ENCODE measurements around the gene MICU2. TPM values are rescaled to one million over a fixed set of nuclear protein-coding genes. Genes with fewer than 3 reads are reported as not detected.
"Not testable (repeated sequence)": the region's sequence is repeated elsewhere in the genome, so short reads cannot be mapped to it uniquely, and the experiment has no call there.

MICU2 gene
- total RNA-seq, 1 experiment from 2014 or later, result 56.0 TPM

DNA sequence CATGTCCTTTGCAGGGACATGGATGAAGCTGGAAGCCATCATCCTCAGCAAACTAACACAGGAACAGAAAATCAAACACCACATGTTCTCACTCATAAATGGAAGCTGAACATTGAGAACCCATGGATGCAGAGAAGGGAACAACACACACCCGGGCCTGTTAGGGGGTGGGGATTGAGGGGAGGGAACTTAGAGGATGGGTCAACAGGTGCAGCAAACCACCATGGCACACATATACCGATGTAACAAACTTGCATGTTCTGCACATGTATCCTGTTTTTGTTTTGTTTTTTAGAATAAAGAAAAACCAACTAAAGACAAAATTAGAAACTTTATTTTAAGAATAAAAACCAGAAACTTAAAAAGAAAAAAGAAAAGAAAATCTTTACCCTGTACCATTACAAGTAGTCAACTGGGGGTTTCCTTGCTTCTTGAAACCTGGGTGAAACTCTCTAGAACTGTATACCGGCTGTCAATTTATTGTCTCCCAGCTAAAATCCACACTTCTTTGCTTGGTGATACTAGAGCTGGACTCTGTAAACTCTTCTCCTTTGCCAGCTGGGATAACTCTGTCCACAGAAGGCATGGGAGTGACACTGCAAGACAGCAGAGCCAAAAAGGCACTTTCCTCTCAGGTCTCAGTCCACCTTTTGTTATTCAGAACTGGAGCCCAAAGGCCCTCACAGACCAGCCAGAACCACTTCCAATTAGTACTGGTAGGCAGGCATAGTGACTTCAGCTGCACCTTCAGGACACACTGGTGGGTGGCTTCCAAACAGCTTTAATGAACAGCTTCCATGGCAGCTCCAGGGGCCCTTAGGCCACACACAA is 9.0 kb downstream of the MICU2 start:
- CTCF ChIA-PET, result interaction anchor here (0.6 kb wide), 1 partner anchor 1206 kb away, joined by 6 read pairs; no protein-coding TSS in a partner anchor

GRCh38 chr13:21590665-21591456 is 13.1 kb downstream of the MICU2 start:
- H3K36me3 ChIP-seq (ENCODE audit: insufficient read depth, low read length, poor library complexity, severe bottlenecking); H3K4me3 ChIP-seq (ENCODE audit: low read depth, low read length, poor library complexity, severe bottlenecking); BruUV-seq (replicated peaks); CTCF ChIA-PET; intact Hi-C loops (cut with micrococcal nuclease; ENCODE audit: unreplicated experiment); H3K4me1 ChIP-seq (ENCODE audit: insufficient read depth, low read length, poor library complexity, severe bottlenecking); H3K27me3 ChIP-seq (replicated peaks; ENCODE audit: insufficient read depth, low read depth, low read length, poor library complexity); DNase-seq (ENCODE audit: low spot score); POLR2A ChIA-PET (ENCODE audit: low non-redundant PET); H3K9me3 ChIP-seq (ENCODE audit: low read depth, low read length, poor library complexity, severe bottlenecking); H3K27ac ChIP-seq (ENCODE audit: low read depth, low read length, poor library complexity, severe bottlenecking): not testable (repeated sequence)

More for the DNA sequence above, 9.0 kb downstream of the MICU2 start:
- intact Hi-C loops (cut with micrococcal nuclease; ENCODE audit: unreplicated experiment), result no loop called here
- no peak for DNase-seq (ENCODE audit: low spot score)
- H3K27ac ChIP-seq (ENCODE audit: low read depth, low read length, poor library complexity, severe bottlenecking), result no peak overlapping the region
- no peak for TF ChIP-seq EZH2 (IDR thresholded peaks at IDR 0.05; ENCODE audit: borderline replicate concordance, low read depth, low read length, poor library complexity, severe bottlenecking)
- peaks cover 5% of the 10 kb centered on the region for H3K9me3 ChIP-seq (ENCODE audit: low read depth, low read length, poor library complexity, severe bottlenecking)
- no TSS peak for BruUV-seq (replicated peaks)
- no peaks in the 10 kb centered on the region for H3K4me1 ChIP-seq (ENCODE audit: insufficient read depth, low read length, poor library complexity, severe bottlenecking)
- no peaks in the 10 kb centered on the region for H3K36me3 ChIP-seq (ENCODE audit: insufficient read depth, low read length, poor library complexity, severe bottlenecking)
- H3K27me3 ChIP-seq (replicated peaks; ENCODE audit: insufficient read depth, low read depth, low read length, poor library complexity), result no peaks in the 10 kb centered on the region
- H3K4me3 ChIP-seq (ENCODE audit: low read depth, low read length, poor library complexity, severe bottlenecking), result no peak overlapping the region
- POLR2A ChIA-PET (ENCODE audit: low non-redundant PET), result interaction anchor here (0.6 kb wide), 1 partner anchor 225 kb away, joined by 6 read pairs; no protein-coding TSS in a partner anchor

DNA sequence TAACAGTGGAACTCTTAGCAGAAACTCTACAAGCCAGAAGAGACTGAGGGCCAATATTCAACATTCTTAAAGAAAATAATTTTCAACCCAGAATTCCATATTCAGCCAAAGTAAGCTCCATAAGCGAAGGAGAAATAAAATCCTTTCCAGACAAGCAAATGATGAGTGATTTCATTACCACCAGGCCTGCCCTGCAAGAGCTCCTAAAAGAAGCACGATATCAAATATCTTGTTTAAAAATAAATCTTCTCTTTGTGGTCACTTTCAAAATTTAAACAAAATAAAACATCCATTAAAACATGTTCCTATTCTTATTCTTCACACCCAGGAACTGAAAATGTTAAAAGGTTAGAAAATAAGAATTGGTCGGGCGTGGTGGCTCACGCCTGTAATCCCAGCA is 13.7 kb downstream of the MICU2 start:
- DNase-seq (ENCODE audit: low spot score), result no peak
- intact Hi-C loops (cut with micrococcal nuclease; ENCODE audit: unreplicated experiment), result no loop called here
- Histone ChIP-seq H3K27ac (ENCODE audit: low read depth, low read length, poor library complexity, severe bottlenecking) (no peak overlapping the region), H3K27me3 (replicated peaks; ENCODE audit: insufficient read depth, low read depth, low read length, poor library complexity) (no peaks in the 10 kb centered on the region), H3K9me3 (ENCODE audit: low read depth, low read length, poor library complexity, severe bottlenecking) (peaks cover 5% of the 10 kb centered on the region), H3K4me3 (ENCODE audit: low read depth, low read length, poor library complexity, severe bottlenecking) (no peak overlapping the region), H3K4me1 (ENCODE audit: insufficient read depth, low read length, poor library complexity, severe bottlenecking) (peaks cover 10% of the 10 kb centered on the region), H3K36me3 (ENCODE audit: insufficient read depth, low read length, poor library complexity, severe bottlenecking) (no peaks in the 10 kb centered on the region)
- BruUV-seq (replicated peaks), result no TSS peak
- CTCF ChIA-PET, result no interaction called here
- no peak for TF ChIP-seq EZH2 (IDR thresholded peaks at IDR 0.05; ENCODE audit: borderline replicate concordance, low read depth, low read length, poor library complexity, severe bottlenecking)
- TF ChIP-seq, protein P1, sequence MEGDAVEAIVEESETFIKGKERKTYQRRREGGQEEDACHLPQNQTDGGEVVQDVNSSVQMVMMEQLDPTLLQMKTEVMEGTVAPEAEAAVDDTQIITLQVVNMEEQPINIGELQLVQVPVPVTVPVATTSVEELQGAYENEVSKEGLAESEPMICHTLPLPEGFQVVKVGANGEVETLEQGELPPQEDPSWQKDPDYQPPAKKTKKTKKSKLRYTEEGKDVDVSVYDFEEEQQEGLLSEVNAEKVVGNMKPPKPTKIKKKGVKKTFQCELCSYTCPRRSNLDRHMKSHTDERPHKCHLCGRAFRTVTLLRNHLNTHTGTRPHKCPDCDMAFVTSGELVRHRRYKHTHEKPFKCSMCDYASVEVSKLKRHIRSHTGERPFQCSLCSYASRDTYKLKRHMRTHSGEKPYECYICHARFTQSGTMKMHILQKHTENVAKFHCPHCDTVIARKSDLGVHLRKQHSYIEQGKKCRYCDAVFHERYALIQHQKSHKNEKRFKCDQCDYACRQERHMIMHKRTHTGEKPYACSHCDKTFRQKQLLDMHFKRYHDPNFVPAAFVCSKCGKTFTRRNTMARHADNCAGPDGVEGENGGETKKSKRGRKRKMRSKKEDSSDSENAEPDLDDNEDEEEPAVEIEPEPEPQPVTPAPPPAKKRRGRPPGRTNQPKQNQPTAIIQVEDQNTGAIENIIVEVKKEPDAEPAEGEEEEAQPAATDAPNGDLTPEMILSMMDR (conservative IDR thresholded peaks at IDR 0.05; ENCODE audit: low read depth, low read length), result no peak
- POLR2A ChIA-PET (ENCODE audit: low non-redundant PET), result no interaction called here

DNA sequence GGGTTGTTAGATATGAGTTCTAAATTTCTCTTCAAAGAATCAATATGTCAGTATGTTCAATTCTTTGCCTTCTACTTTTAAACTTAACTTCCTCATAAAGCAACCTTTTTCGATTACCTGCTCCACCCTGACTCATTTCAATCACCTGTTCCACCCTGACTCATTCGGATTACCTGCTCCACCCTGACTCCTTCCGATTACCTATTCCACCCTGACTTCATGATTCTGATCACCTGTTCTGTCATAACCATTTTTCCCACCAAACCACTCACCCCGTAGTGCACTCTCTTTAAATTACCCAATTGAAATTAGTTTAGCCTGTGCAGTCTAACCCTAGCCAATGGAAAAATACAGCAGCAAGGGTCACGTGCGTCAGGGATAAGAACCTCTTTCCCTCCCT is 14.5 kb downstream of the MICU2 start:
- H3K27me3 ChIP-seq (replicated peaks; ENCODE audit: insufficient read depth, low read depth, low read length, poor library complexity); CTCF ChIA-PET; POLR2A ChIA-PET (ENCODE audit: low non-redundant PET); intact Hi-C loops (cut with micrococcal nuclease; ENCODE audit: unreplicated experiment); H3K4me3 ChIP-seq (ENCODE audit: low read depth, low read length, poor library complexity, severe bottlenecking); H3K9me3 ChIP-seq (ENCODE audit: low read depth, low read length, poor library complexity, severe bottlenecking); H3K36me3 ChIP-seq (ENCODE audit: insufficient read depth, low read length, poor library complexity, severe bottlenecking); BruUV-seq (replicated peaks); DNase-seq (ENCODE audit: low spot score); H3K27ac ChIP-seq (ENCODE audit: low read depth, low read length, poor library complexity, severe bottlenecking): not testable (repeated sequence)
- H3K4me1 ChIP-seq (ENCODE audit: insufficient read depth, low read length, poor library complexity, severe bottlenecking), result peaks cover 17% of the 10 kb centered on the region

DNA sequence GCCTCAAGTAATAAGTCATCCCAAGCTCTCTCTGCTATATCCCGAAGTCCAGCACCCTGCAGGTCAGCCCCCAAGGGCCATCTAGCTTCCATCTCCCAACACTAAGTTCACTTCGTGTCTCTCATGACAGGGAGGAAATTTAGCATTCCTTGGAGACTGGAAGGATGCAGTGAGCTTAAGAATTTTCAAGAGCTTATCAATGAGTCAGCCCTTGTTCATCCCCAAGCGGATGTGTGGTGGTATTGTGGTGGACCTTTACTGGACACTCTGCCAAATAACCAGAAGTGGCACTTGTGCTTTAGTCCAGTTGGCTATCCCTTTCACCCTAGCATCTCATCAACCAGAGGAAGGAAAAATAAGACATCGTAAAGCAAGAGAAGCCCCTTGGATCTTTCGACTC is 15.6 kb downstream of the MICU2 start:
- H3K4me3 ChIP-seq (ENCODE audit: low read depth, low read length, poor library complexity, severe bottlenecking); H3K27me3 ChIP-seq (replicated peaks; ENCODE audit: insufficient read depth, low read depth, low read length, poor library complexity); BruUV-seq (replicated peaks); POLR2A ChIA-PET (ENCODE audit: low non-redundant PET); intact Hi-C loops (cut with micrococcal nuclease; ENCODE audit: unreplicated experiment); CTCF ChIA-PET; H3K9me3 ChIP-seq (ENCODE audit: low read depth, low read length, poor library complexity, severe bottlenecking); DNase-seq (ENCODE audit: low spot score); H3K27ac ChIP-seq (ENCODE audit: low read depth, low read length, poor library complexity, severe bottlenecking); H3K36me3 ChIP-seq (ENCODE audit: insufficient read depth, low read length, poor library complexity, severe bottlenecking): not testable (repeated sequence)
- H3K4me1 ChIP-seq (ENCODE audit: insufficient read depth, low read length, poor library complexity, severe bottlenecking), result peaks cover 24% of the 10 kb centered on the region

Data from A673 (cell line).